T47D (cell line): ENCODE measurements around the gene GSTA3.
A peak's percentile ranks its signal among the peaks of the same experiment; 100 is the strongest.
"Not testable (repeated sequence)": the region's sequence is repeated elsewhere in the genome, so short reads cannot be mapped to it uniquely, and the experiment has no call there.

Experiments
- DNase-seq, 2 experiments: peaks; one replicate each; pipeline versions ENCODE4 v3.0.0 to v3.0.0-alpha.2; 2011 to 2012; ENCODE audit warnings: low read depth in 1 of 2, low spot score in 1 of 2
- JUND ChIP-seq: IDR thresholded peaks from 2 replicates; pipeline ENCODE4 v1.6.1; 2012; ENCODE audit warnings: low read depth
- in situ Hi-C: cut with HindIII; loops from 2 replicates; pipeline ENCODE4 v1.10.0; 2016; ENCODE audit warnings: low sequenced_read_pairs, low pct_unique_long_range_greater_than_20kb

GSTA3 gene

DNA sequence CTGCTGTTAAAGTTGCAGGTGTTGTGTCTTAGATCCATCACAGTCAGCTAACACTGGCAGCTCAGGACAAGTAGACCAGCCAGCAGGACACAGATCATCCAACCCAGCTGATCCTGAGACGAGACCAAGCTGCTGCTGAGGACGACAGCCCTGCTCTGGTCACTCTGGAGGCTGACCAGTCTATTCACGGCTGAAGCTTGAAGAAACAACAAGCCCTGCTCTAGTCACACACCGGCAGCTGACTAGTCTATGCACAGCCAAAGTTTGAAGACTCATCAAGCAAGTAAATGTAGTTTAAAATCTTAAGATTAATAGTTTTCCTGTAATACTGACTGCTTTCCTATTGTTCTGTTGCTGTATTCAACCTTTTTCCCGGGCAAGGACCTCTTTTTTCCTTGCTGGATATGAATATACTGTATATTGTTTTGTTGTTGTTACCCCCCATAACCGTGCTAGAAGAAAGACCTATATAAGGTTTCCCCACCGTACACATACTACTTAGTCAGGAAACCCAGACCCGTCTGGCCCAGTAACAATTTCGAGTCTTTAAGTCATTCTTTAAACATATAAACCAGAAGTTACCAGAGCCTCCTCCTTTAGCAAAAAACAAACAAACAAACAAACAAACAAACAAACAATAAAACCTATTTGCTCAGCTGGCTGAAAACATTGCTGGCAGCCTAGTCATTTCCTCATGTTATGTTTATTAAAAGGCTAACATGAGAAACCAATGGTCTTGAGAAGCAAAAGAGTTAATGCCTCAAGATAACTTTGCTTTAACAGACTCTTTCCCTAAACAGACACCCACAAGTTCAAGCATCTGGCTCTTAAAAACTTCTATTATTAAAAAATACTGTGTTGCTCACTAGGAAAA, 16.7 kb upstream of the GSTA3 start:
- in situ Hi-C loops = no loop called here
- DNase-seq = peak in 1 of 2 experiments; percentile 27
- no peak for TF ChIP-seq JUND

- in situ Hi-C loops = no loop called here
- no peak for TF ChIP-seq JUND
- peak in 1 of 2 experiments; percentile 20 for DNase-seq
Measured at GRCh38 chr6:52925042-52925441, 15.5 kb upstream of the GSTA3 start.

- in situ Hi-C loops, DNase-seq: not testable (repeated sequence)
Measured at GRCh38 chr6:52923689-52924088, 14.2 kb upstream of the GSTA3 start.

DNA sequence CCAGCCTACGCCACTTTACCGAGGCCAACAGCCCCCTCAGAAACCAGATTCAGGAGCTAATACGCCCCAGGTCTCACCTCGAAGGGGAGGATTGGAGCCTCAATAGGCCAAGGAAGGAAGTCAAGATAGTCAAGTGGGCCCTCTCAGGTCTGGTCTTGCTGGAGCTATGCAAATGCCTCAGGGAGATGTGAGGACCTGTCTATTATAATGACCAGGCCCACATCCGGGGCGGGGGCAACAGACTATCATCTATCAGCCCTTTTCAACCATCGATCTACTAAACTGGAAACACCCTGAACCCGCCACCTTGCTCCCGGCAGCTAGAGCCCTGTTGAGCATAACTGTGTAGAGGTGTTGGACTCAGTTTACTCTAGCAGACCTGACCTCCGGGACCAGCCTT, 12.7 kb upstream of the GSTA3 start:
- in situ Hi-C loops = no loop called here
- TF ChIP-seq JUND = no peak

DNA sequence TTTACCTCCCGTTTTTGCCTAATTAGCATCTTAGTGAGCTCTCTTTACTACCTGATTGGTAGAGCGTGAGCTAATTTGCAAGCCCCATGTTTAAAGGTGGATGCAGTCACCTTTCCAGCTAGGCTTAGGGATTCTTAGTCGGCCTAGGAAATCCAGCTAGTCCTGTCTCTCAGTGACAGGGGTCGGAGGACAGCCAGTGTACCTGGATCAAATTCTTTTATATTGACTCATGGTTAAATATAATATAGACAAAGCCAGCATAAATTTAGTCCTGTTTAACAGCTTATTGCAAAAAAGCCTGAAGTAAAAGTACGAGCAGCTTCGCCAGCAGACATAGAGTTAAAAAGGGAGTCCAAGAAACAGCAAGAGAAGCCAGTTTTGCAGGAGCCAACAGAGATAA, 12.2 kb upstream of the GSTA3 start:
- in situ Hi-C loops = no loop called here
- no peak for TF ChIP-seq JUND
- no peak for DNase-seq

More for the DNA sequence above, 12.7 kb upstream of the GSTA3 start:
- DNase-seq = no peak

DNA sequence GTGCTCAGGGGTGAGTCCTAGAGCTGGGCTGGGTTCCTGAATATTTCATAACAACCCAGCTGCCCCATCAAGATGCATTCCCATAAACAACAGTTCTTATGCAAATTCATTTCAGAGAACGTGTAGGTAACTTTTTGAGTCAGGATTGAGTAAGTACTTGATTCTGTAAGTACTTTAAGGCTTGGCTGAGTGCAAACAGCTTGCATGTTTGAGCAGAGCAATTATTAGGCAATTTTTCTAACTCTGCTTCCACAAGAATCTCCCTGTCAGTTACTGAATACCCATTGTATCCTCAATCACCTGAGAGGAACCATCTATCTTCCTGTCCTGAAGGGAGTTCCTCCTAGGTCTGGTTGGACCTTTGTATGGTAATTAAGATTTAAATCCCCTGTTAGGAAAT, 10.0 kb upstream of the GSTA3 start:
- in situ Hi-C loops, DNase-seq: not testable (repeated sequence)

- in situ Hi-C loops, DNase-seq: not testable (repeated sequence)
Measured at GRCh38 chr6:52918771-52919170, 9.3 kb upstream of the GSTA3 start.

DNA sequence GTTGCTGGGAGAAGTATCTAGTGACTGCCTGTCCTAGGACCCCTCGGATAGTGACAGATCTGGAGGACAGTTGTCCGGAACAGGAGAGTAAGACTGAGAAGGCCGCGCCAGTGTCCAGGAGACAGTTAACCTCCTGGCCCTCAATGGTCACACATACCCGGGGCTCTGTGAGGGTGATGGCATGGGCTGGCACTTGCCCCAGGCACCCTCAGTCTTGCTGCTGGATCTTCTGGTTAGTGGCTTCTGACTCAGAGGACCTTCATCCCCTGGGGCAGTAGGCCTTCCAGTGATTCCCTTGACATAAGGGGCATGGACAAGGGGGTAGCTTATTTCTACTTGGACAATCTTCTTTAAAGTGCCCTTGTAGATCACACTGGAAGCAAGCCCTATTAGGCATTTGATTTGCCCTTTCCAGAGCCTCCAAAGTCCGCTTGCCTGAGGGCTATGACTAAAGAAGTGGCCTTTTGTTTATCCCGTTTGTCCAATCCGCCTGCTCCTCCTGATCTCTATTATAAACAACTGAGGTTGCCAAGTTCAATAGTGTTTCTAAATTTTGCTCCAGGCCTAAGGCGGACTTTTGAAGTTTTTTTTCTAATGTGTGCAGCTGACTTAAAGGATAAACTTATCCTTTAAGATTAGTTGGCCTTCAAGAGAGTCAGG, 8.7 kb upstream of the GSTA3 start:
- in situ Hi-C loops = not testable (repeated sequence)
- TF ChIP-seq JUND = peak; percentile 56; the same call in 1 of the 2 replicates
- DNase-seq = peak; percentile 16 to 88

- DNase-seq = peak in 1 of 2 experiments; percentile 9
- no peak for TF ChIP-seq JUND
- in situ Hi-C loops = no loop called here
Measured at GRCh38 chr6:52914516-52914915, 5.0 kb upstream of the GSTA3 start.

DNA sequence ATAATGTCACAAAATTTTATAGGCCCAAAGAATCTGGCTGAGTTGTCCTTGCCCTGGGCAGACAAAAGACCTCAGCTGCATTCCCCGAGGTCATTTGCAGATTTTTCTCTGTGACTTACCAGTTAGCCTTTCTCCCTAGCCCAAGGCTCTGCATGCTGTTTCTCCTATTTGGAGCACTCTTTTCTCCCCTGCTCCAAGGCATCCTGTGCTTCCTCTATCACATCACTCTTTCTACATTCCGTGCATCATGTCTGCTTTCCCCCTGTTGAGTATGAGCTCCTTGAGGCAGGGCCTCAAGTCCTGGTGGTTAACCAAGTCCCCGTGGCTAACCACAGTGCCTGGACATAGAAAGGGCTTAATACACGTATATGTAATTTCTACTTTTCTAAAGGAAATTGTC, 593 bp upstream of the GSTA3 start:
- DNase-seq = no peak
- TF ChIP-seq JUND = no peak
- in situ Hi-C loops = no loop called here

- in situ Hi-C loops = no loop called here
- TF ChIP-seq JUND = no peak
- no peak for DNase-seq
Measured at GRCh38 chr6:52909131-52909530, 367 bp downstream of the GSTA3 start.

DNA sequence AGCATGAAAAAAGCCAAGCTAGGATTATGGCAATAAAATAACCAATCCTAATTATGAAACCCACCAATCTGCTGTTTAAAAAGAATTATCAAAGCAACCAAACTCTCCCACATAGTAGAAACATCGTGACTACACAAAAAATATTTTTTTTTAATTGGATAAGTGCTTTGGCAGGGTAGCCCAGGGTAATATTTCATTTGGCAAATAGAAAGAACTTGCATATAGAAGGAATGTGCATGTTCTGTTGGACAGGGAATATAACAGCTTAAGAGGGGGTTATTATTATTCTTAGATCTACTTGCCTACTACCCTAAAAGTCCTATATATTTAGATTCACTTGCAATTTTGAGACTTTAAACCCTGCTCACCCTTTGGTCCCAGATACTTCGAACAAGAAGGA, 972 bp downstream of the GSTA3 start:
- no peak for TF ChIP-seq JUND
- in situ Hi-C loops = no loop called here
- DNase-seq = no peak

DNA sequence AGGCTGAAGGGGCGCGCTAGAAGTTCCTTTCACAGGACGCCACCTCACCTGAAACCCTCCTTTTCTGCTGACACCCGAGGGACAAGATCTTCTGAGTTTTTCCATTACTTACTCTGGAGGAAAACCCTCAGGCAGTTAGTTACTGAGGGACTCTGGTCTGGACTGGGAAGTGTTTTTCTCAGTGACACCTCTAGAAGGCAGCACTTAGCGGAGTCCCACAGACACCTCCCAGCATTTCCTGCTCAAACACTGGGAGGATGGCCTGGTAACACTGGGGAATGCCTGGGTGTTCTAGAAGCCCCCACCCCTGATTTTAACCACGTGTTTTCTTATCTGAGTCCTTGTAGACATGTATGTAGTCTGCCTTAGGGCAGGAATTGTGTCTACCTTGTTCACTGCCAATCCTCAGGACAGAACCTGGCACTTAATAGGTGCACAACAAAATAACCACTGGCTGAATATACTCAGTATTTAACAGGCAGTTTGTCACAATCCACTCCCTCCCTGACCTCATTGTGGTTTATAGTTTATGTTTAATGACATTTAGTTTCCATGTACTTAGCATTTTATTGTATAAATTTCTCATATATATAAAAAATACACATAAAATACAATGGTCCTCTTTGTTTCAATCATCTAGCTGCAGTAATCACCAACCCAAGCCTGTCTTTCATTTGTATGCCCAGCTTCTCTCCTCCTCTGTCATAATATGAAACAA, 4.8 kb downstream of the GSTA3 start:
- in situ Hi-C loops = no loop called here
- TF ChIP-seq JUND = no peak
- no peak for DNase-seq
